HG02623 (cell line): ENCODE results near the gene ZDHHC14.
"Not testable (repeated sequence)": the region's sequence is repeated elsewhere in the genome, so short reads cannot be mapped to it uniquely, and the experiment has no call there.

ENCODE experiments used
- ATAC-seq: cut with Tn5 transposase; IDR thresholded peaks from one replicate; pipeline ENCODE4 v1.9.1; 2021; ENCODE audit warnings: moderate library complexity; ENCODE audit not compliant: unreplicated experiment

The ZDHHC14 gene

DNA sequence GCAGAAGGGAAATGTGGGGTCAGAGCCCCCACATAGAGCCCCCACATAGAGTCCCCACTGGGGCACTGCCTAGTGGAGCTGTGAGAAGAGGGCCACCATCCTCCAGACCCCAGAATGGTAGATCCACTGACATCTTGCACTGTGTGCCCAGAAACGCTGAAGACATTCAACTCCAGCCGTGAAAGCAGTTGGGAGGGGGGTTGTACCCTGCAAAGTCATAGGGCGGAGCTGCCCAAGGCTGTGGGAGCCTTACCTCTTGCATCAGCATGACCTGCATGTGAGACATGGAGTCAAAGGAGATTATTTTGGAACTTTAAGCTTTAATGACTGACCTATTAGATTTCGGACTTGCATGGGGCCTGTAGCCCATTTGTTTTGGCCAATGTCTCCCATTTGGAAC is 209.7 kb downstream of the ZDHHC14 start:
- ATAC-seq = not testable (repeated sequence)

GRCh38 chr6:157592541-157592940 is 211.6 kb downstream of the ZDHHC14 start:
- ATAC-seq = no peak

GRCh38 chr6:157592980-157593379 is 212.0 kb downstream of the ZDHHC14 start:
- no peak for ATAC-seq

GRCh38 chr6:157593596-157593995 is 212.6 kb downstream of the ZDHHC14 start:
- ATAC-seq = no peak

GRCh38 chr6:157594292-157594691 is 213.3 kb downstream of the ZDHHC14 start:
- ATAC-seq = no peak

- ATAC-seq = no peak
Observed at GRCh38 chr6:157595768-157596167, 214.8 kb downstream of the ZDHHC14 start.

DNA sequence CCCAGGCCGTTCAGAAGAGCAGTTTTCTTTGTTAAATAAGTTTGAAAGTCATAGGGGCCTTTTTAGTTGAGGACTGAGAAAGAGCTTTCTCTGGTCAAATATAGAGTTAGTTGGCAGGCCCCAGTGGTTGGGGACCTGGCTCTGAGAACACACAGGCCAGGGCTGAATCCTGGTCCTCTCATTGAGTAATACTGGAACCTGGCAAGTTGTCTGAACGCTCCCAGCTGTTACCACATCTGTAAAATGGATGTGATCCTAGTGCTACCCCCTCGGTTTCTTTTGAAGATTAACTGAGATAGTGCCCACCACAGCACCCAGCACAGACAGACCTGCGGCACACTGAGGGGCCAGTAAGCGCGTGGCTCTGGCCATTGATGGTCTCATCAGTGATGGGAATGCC is 215.5 kb downstream of the ZDHHC14 start:
- ATAC-seq = no peak

DNA sequence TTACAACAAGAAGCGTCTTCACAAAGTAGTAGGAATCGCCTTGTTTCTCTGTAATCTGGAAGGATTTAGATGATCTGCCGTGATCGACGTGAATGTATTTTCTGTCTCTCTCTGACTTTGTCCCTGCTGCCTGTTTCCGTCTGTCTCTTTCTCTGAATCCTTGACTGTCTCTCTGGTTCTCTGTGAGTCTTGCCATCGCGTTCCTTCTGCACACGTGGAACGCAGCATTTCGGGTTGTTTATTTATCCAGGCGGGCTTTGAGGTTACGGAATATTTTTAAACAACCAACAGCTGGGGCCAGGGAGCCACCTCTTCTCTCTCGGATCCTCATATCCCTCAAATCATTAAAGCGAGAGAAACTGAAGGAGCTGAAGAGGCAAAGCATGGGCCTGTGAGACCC is 215.9 kb downstream of the ZDHHC14 start:
- no peak for ATAC-seq

- ATAC-seq = no peak
Observed at GRCh38 chr6:157597461-157598312, 216.7 kb downstream of the ZDHHC14 start.

GRCh38 chr6:157599191-157599590 is 218.2 kb downstream of the ZDHHC14 start:
- ATAC-seq = no peak

GRCh38 chr6:157600807-157601206 is 219.8 kb downstream of the ZDHHC14 start:
- no peak for ATAC-seq

GRCh38 chr6:157602521-157603295 is 221.7 kb downstream of the ZDHHC14 start:
- no peak for ATAC-seq

DNA sequence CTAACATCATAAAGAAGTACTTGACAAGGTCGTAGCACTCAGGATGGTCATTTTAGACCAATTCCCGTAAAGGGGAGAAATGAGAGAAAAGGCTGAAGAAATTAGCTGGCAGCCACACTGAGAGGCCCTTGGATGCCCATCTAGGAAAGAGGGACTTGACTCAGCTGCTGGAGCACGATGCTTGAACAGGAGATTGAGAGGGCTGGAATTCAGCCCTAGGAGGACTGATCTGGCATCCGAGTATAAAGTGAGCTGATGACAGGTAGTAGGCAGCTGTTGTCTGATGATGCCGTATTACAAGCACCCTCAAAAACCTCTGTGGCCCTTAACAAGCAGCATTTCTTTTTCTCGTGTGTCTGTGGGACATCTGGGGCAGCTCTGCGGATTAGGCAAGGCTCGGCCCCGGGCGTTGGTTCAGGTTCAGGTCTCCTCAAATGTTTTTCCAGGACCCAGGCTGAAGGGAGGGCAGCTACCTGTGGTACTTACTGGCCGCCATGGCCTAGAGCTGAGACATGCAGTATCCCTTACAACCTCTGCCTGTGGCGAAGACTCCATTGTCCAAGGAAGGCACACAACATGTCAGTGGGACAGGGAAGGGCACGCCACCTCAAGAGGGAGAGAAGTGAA is 222.4 kb downstream of the ZDHHC14 start:
- ATAC-seq = no peak

GRCh38 chr6:157603971-157604370 is 223.0 kb downstream of the ZDHHC14 start:
- ATAC-seq = no peak

DNA sequence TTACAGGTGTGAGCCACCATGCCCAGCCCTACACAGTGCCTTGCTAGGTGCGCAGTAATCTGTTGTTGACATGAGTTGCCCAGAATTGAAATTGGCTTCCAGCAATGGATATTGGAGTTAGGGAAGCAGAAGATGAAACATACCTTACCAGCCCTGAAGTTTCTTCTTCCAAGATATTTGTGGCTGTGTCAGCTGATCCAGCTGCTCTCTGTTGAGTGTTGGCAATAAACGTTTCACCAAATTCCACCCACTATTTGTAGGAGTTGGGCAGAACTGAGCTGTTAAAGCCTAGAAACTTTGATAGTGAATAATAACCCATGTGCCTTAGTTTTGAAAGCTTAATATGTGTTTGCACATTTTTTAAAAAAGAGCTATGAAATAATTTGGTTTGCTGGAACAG is 223.8 kb downstream of the ZDHHC14 start:
- no peak for ATAC-seq

GRCh38 chr6:157605484-157605883 is 224.5 kb downstream of the ZDHHC14 start:
- no peak for ATAC-seq

GRCh38 chr6:157606516-157606915 is 225.5 kb downstream of the ZDHHC14 start:
- no peak for ATAC-seq

DNA sequence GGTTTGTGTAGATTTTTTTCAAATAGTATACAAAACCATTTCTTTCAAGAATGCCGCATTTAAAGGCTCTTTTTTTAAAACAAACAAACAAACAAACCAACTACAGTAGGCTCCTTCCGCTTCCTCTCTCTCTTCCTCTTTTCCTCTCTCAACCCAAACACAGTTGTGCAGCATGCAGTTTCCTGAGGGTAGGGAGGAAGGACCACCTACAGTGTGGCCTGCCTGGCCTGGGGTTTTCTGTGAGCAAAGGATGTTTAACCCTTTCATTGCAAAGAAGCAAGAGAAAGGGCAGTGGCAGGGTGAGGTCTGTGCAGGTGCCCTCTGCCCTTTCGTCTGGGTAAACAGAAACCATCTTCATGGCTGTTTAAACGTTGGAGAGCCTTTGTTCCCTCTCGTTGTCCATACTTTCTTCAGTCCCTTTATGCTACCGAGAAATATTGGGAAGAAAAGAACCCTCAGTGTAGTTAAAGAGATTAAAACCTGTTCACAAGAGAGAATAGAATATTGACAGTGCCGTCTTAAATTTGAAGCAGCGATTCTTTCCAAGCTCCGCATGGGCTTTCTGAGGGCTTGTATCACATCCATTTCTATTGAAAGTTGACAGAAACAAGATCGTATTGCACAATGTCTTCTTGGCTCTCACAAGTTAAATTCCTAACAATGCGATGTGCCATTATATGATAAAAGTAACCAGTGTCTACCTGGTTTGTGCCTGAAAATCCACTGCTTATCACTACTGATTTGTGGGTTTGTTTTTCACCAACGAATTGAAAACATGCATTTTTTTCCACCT is 226.5 kb downstream of the ZDHHC14 start:
- peak; percentile 70 for ATAC-seq

- ATAC-seq = no peak
Observed at GRCh38 chr6:157608221-157609075, 227.5 kb downstream of the ZDHHC14 start.

DNA sequence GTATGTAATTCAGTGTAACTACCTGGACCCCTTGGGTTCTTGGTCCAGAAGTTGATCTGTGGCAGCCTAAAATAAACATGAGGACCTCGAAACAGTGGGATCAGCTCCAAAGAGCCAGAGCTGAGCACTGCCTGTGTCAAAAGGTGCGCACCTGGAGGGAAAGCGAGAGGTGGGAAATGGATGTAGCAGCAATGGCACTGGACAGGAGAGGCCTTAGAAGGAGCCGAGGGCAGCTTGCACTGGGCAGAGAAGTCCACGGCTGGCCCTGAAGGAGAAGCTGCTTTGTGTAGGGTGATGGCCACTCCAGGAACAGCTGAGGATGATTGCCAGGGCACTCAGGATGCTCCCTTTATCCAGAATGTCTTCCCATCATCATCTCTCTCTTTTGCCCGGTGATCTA is 228.1 kb downstream of the ZDHHC14 start:
- ATAC-seq = no peak
